Adipocyte (in vitro differentiated cells): ENCODE data around the gene GNB1L.

Experiments
- DNase-seq: peaks from one replicate; pipeline ENCODE4 v3.0.0-alpha.2; 2015; ENCODE audit warnings: low read depth
- H3K27me3 ChIP-seq: replicated peaks from 2 replicates; pipeline ENCODE4 v1.7.0; 2013; ENCODE audit warnings: mild to moderate bottlenecking, low read length, moderate library complexity; ENCODE audit not compliant: control insufficient read depth, insufficient read depth
- H3K36me3 ChIP-seq: 2 replicates; pipeline ENCODE4 v1.7.0; 2013; ENCODE audit warnings: low read length, mild to moderate bottlenecking, moderate library complexity; ENCODE audit not compliant: control insufficient read depth, insufficient read depth, severe bottlenecking
- H3K4me1 ChIP-seq: 2 replicates; pipeline ENCODE4 v1.7.0; 2013; ENCODE audit warnings: mild to moderate bottlenecking, low read length, moderate library complexity; ENCODE audit not compliant: control insufficient read depth, insufficient read depth
- H3K4me3 ChIP-seq: 2 replicates; pipeline ENCODE4 v1.7.0; 2013; ENCODE audit warnings: mild to moderate bottlenecking, low read length, moderate library complexity
- H3K9ac ChIP-seq: 2 replicates; pipeline ENCODE4 v1.7.0; 2013; ENCODE audit warnings: mild to moderate bottlenecking, low read length, moderate library complexity
- H3K9me3 ChIP-seq: 2 replicates; pipeline ENCODE4 v1.7.0; 2013; ENCODE audit warnings: mild to moderate bottlenecking, low read length, moderate library complexity; ENCODE audit not compliant: control insufficient read depth

The GNB1L gene

DNA sequence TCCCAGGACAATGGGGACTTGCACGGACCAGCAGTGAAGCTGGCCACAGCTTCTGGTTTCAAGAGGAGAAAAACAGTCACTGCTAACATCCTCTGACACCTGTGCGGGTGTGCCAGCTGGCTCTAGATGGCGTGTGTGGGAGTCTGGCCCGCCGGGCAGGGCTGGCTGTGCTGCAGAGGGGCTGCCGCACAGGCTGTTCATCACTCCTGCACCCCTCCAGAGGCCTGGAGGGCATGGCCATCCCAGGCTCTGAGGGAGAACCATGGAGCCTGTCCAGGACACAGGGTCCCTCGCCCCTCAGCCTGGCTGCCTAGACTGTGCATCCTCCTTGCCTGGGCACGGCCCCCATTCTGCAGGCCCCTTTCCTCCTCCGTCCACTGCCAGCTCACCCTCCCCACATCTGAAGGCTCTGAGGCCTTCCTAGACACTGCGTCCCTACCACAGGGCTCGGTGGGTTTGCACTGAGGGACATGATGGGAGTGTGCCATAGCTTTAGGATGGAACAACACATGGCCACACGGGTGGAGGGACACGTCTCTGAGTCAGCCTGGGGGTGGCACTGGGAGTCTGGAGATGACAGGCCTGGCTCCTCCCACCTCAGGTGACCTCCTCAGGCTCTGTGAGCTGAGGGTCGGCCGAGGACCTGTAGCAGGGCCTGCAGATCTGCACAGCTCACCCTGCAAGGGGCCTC is 42.1 kb upstream of the GNB1L start:
- Histone ChIP-seq H3K9me3 (no peaks in the 10 kb centered on the region), H3K9ac (no peak overlapping the region), H3K4me1 (peaks cover under 1% of the 10 kb centered on the region), H3K36me3 (peaks cover 19% of the 10 kb centered on the region), H3K27me3 (no peaks in the 10 kb centered on the region), H3K4me3 (no peak overlapping the region)
- no peak for DNase-seq

- no peaks in the 10 kb centered on the region for H3K27me3 ChIP-seq
- no peak for DNase-seq
- H3K9ac ChIP-seq, result no peak overlapping the region
- H3K9me3 ChIP-seq, result no peaks in the 10 kb centered on the region
- peaks cover 15% of the 10 kb centered on the region for H3K36me3 ChIP-seq
- H3K4me1 ChIP-seq, result peaks cover 7% of the 10 kb centered on the region
- H3K4me3 ChIP-seq, result no peak overlapping the region
These were observed 40.6 kb upstream of the GNB1L start for GRCh38 chr22:19895160-19895849.

GRCh38 chr22:19893363-19893762 is 38.7 kb upstream of the GNB1L start:
- Histone ChIP-seq H3K4me3 (no peak overlapping the region), H3K27me3 (no peaks in the 10 kb centered on the region), H3K4me1 (peaks cover 7% of the 10 kb centered on the region), H3K9ac (no peak overlapping the region), H3K9me3 (no peaks in the 10 kb centered on the region), H3K36me3 (peaks cover 9% of the 10 kb centered on the region)
- no peak for DNase-seq

- DNase-seq, result no peak
- Histone ChIP-seq H3K4me1 (peaks cover 7% of the 10 kb centered on the region), H3K27me3 (no peaks in the 10 kb centered on the region), H3K36me3 (peaks cover 9% of the 10 kb centered on the region), H3K9me3 (no peaks in the 10 kb centered on the region), H3K4me3 (no peak overlapping the region), H3K9ac (no peak overlapping the region)
These were observed 38.3 kb upstream of the GNB1L start for GRCh38 chr22:19892925-19893324.

DNA sequence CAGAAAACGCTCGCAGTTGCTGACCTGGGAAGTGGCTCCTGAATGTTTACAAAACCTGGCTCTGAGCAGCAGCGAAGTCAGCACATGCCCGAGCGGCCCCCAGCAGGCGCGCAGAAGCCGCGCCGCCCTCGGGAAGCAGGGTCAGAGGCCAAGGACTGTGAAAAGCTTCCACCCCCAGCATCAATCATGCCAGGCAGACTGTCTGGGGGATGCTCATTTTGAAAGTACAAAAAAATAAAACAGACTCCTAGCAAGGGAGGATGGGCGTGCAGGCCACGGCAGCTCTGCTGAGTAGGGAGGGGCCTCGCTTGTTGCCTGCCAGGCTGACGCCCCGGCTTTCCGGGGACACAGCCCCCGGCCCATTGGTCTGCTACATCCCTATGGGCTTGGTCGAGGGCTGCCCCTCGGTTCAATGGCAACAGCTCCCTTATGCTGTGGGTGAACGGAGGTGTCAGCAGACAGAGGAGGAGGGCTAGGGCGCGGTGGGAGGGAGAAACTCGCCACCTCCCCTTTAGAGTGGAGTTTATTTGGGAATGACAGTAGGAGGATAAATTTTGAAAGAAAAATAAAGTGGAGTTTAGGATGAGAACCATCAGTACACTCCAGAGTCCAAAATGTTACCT is 37.7 kb upstream of the GNB1L start:
- Histone ChIP-seq H3K4me3 (no peak overlapping the region), H3K4me1 (peaks cover 7% of the 10 kb centered on the region), H3K36me3 (peaks cover 4% of the 10 kb centered on the region), H3K9ac (no peak overlapping the region), H3K27me3 (no peaks in the 10 kb centered on the region), H3K9me3 (no peaks in the 10 kb centered on the region)
- no peak for DNase-seq

GRCh38 chr22:19891317-19892256 is 36.9 kb upstream of the GNB1L start:
- DNase-seq, result peak; percentile 68
- H3K4me1 ChIP-seq, result peaks cover 15% of the 10 kb centered on the region
- H3K27me3 ChIP-seq, result no peaks in the 10 kb centered on the region
- H3K9ac ChIP-seq, result no peak overlapping the region
- no peaks in the 10 kb centered on the region for H3K9me3 ChIP-seq
- no peak overlapping the region for H3K4me3 ChIP-seq
- H3K36me3 ChIP-seq, result peaks cover 4% of the 10 kb centered on the region

- peaks cover 4% of the 10 kb centered on the region for H3K36me3 ChIP-seq
- H3K9ac ChIP-seq, result no peak overlapping the region
- no peaks in the 10 kb centered on the region for H3K9me3 ChIP-seq
- H3K4me3 ChIP-seq, result no peak overlapping the region
- H3K27me3 ChIP-seq, result no peaks in the 10 kb centered on the region
- H3K4me1 ChIP-seq, result peaks cover 19% of the 10 kb centered on the region
- DNase-seq, result no peak
These were observed 36.0 kb upstream of the GNB1L start for GRCh38 chr22:19890502-19891316.

- H3K4me3 ChIP-seq, result no peak overlapping the region
- H3K9ac ChIP-seq, result no peak overlapping the region
- peaks cover 4% of the 10 kb centered on the region for H3K36me3 ChIP-seq
- H3K9me3 ChIP-seq, result no peaks in the 10 kb centered on the region
- H3K27me3 ChIP-seq, result no peaks in the 10 kb centered on the region
- H3K4me1 ChIP-seq, result peaks cover 19% of the 10 kb centered on the region
- no peak for DNase-seq
These were observed 35.3 kb upstream of the GNB1L start for GRCh38 chr22:19889951-19890350.

DNA sequence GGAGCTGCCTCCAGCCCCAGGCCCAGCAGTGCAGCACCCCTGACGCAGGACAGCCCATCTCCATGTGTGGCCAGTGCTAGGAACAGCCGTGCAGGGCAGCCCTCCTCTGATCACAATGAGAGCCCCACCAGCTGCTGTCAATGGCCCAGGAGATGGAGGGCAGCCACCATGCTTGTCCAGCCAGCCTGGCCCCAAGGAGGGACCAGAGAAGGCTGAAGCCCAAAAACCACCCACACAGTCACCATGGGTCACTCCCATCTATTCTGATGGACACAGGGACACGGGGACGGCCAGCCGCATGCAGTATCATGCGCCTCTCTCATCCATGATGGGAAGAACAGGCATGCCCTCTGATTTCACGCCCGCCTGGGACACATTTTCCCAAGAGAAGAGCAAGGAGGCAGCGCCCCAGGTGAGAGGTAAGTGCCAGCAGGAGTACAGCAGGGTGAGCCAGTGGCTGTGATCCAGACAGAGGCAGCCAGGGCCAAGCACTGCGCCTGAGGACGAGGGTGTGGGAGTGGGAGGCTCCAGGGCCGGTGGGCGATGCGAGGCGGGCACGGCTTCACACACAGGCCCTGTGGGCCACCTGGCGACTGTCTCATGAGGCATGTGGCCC is 33.6 kb upstream of the GNB1L start:
- no peak for DNase-seq
- H3K4me1 ChIP-seq, result peaks cover 19% of the 10 kb centered on the region
- H3K36me3 ChIP-seq, result no peaks in the 10 kb centered on the region
- H3K4me3 ChIP-seq, result no peak overlapping the region
- H3K27me3 ChIP-seq, result no peaks in the 10 kb centered on the region
- no peaks in the 10 kb centered on the region for H3K9me3 ChIP-seq
- H3K9ac ChIP-seq, result no peak overlapping the region
